Measurements from ENCODE around the gene STARD8. TPM values are rescaled to one million over a fixed set of nuclear protein-coding genes. Genes with fewer than 3 reads are reported as not detected.

STARD8 gene
- total and polyA plus RNA-seq, 4 donors, result 1.8 to 10.7 (median 8.3) TPM

DNA sequence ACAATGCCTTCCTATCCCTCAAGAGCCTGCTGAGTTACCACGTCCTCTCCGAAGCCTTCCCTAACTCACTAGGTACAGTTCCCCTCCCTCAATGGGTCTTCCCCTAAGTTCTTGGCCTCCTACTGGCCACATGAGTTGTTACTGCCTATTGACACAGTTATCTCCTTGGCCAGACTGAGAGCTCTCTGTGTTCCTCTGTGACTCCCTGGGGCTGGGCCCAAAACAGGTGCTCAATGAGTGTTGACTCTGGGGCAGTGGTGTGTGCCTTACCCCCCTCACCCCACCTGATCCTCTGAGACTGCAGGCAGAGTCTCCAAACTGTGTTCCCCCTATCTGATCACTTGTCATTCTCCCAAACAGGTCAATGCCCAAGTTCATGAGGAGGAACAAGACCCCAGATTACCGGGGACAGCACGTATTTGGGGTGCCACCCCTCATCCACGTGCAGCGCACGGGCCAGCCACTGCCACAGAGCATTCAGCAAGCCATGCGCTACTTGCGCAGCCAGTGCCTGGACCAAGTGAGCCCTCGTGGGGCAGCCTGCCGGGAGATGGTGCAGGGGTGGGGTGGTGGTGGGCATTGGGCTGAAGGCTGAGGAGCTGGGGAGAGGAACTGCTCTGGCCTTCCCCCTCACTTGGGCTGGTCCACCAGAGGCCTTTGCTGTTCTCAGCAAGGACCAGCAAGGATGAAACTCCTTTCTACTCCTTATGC, 72.6 kb downstream of the STARD8 start:
- Histone ChIP-seq H3K27me3 (ENCODE audit: control insufficient read depth in 4 of 4, insufficient read depth in 4 of 4, low read length in 3 of 4) (no peaks in the 10 kb centered on the region), H3K27ac (ENCODE audit: low read depth in 1 of 2, low read length in 2 of 2) (no peak overlapping the region), H3K4me3 (ENCODE audit: low read depth in 1 of 3, low read length in 3 of 3) (no peak overlapping the region), H3K9ac (ENCODE audit: low read depth in 1 of 2, low read length in 2 of 2) (no peak overlapping the region), H3K36me3 (ENCODE audit: control insufficient read depth in 4 of 4, insufficient read depth in 3 of 4, low read depth in 1 of 4, low read length in 3 of 4) (peaks cover 5 to 87% (median 18%) of the 10 kb centered on the region in 4 donors), H3K4me1 (ENCODE audit: control insufficient read depth in 4 of 4, insufficient read depth in 4 of 4, low read length in 3 of 4) (no peaks in the 10 kb centered on the region), H3K9me3 (ENCODE audit: control insufficient read depth in 4 of 4, low read length in 3 of 4) (no peaks in the 10 kb centered on the region)
- no peak for DNase-seq (ENCODE audit: low spot score)
- TF ChIP-seq CTCF (IDR thresholded peaks at IDR 0.05; ENCODE audit: low read depth, low read length, missing input control) (no peak), NR2F2 (IDR thresholded peaks at IDR 0.05) (no peak), RAD21 (IDR thresholded peaks at IDR 0.05) (peak in 1 of 2 donors; percentile 43), ATF3 (IDR thresholded peaks at IDR 0.05) (no peak)
- WGBS, result 91% methylated on average over 11 of the region's 11 CpGs

GRCh38 chrX:68720851-68721250, 73.4 kb downstream of the STARD8 start:
- WGBS, result 96% methylated on average over 9 of the region's 9 CpGs
- no peak overlapping the region for H3K27ac ChIP-seq (ENCODE audit: low read depth in 1 of 2, low read length in 2 of 2)
- DNase-seq (ENCODE audit: low spot score), result no peak
- H3K36me3 ChIP-seq (ENCODE audit: control insufficient read depth in 4 of 4, insufficient read depth in 3 of 4, low read depth in 1 of 4, low read length in 3 of 4), result peaks cover 5 to 83% (median 18%) of the 10 kb centered on the region in 4 donors
- H3K4me3 ChIP-seq (ENCODE audit: low read depth in 1 of 3, low read length in 3 of 3), result no peak overlapping the region
- H3K9me3 ChIP-seq (ENCODE audit: control insufficient read depth in 4 of 4, low read length in 3 of 4), result no peaks in the 10 kb centered on the region
- TF ChIP-seq TAF1 (conservative IDR thresholded peaks at IDR 0.05) (no peak), FOXA2 (IDR thresholded peaks at IDR 0.05) (no peak), HNF4G (IDR thresholded peaks at IDR 0.05) (no peak), NR2F2 (IDR thresholded peaks at IDR 0.05) (no peak), REST (IDR thresholded peaks at IDR 0.05) (no peak), CTCF (IDR thresholded peaks at IDR 0.05; ENCODE audit: low read depth, low read length, missing input control) (no peak), ATF3 (IDR thresholded peaks at IDR 0.05) (no peak), FOXA1 (IDR thresholded peaks at IDR 0.05) (no peak), RXRA (IDR thresholded peaks at IDR 0.05) (no peak)
- TF ChIP-seq, protein P1, sequence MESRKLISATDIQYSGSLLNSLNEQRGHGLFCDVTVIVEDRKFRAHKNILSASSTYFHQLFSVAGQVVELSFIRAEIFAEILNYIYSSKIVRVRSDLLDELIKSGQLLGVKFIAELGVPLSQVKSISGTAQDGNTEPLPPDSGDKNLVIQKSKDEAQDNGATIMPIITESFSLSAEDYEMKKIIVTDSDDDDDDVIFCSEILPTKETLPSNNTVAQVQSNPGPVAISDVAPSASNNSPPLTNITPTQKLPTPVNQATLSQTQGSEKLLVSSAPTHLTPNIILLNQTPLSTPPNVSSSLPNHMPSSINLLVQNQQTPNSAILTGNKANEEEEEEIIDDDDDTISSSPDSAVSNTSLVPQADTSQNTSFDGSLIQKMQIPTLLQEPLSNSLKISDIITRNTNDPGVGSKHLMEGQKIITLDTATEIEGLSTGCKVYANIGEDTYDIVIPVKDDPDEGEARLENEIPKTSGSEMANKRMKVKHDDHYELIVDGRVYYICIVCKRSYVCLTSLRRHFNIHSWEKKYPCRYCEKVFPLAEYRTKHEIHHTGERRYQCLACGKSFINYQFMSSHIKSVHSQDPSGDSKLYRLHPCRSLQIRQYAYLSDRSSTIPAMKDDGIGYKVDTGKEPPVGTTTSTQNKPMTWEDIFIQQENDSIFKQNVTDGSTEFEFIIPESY (IDR thresholded peaks at IDR 0.05), result no peak
- no peaks in the 10 kb centered on the region for H3K27me3 ChIP-seq (ENCODE audit: control insufficient read depth in 4 of 4, insufficient read depth in 4 of 4, low read length in 3 of 4)
- H3K9ac ChIP-seq (ENCODE audit: low read depth in 1 of 2, low read length in 2 of 2), result no peak overlapping the region
- no peaks in the 10 kb centered on the region for H3K4me1 ChIP-seq (ENCODE audit: control insufficient read depth in 4 of 4, insufficient read depth in 4 of 4, low read length in 3 of 4)

Measured in liver (tissue), 9 donors.